HepG2 (cell line): ENCODE data around the gene AFDN. TPM values are rescaled to one million over a fixed set of nuclear protein-coding genes. Genes with fewer than 3 reads are reported as not detected.

Experiments used
- ATAC-seq: fragments of 200-7000 bp; cut with Tn5 transposase; 3 replicates; pipeline ENCODE4 v1.9.1; 2020; ENCODE audit warnings: mild to moderate bottlenecking, moderate library complexity
- BruUV-seq: library from RNA; stranded (reverse); fragments of 400-500 nt; replicated peaks from 2 replicates; lab custom pipeline; 2021; lab: Mats Ljungman, UMichigan
- CTCF ChIA-PET: fragments of 300-600 bp; formaldehyde crosslinking; extraction: SDS; loops from one replicate; lab custom pipeline; 2021; ENCODE audit warnings: low total read pairs, inconsistent platforms, low intra/inter-chr PET ratio; lab: Yijun Ruan, JAX
- POLR2A ChIA-PET: fragments of 350-600 bp; sonication (Branson Sonifier 250); formaldehyde crosslinking; loops from one replicate; lab custom pipeline; 2020; ENCODE audit warnings: antibody characterized with exemption, inconsistent platforms; lab: Yijun Ruan, JAX
- DNase-seq: peaks from one replicate; pipeline ENCODE4 v3.0.0-alpha.2; 2015; ENCODE audit warnings: low spot score
- FAIRE-seq: peaks from 3 replicates; lab custom pipeline; 2011; peaks lifted over from hg19 to GRCh38; lab: Jason Lieb, UNC
- H2AFZ ChIP-seq: one replicate; pipeline ENCODE4 v1.6.1; 2011; ENCODE audit warnings: low read length, inconsistent platforms
- H3K27ac ChIP-seq: fragments of 300-600 bp; 3 replicates; pipeline ENCODE4 v1.8.0; 2011; ENCODE audit warnings: mixed run types, mild to moderate bottlenecking, mixed read lengths, low read length, inconsistent platforms; ENCODE audit not compliant: insufficient read depth; ENCODE audit errors: extremely low read length
- H3K27me3 ChIP-seq, 2 experiments: fragments of 200-600 bp in 1 of 2; 2 replicates in 1 of 2; 3 replicates in 1 of 2; pipeline versions ENCODE4 v1.6.0 to v1.8.0; 2011; ENCODE audit warnings: low read length in 2 of 2, mild to moderate bottlenecking in 2 of 2, moderate library complexity in 2 of 2, inconsistent platforms in 1 of 2; ENCODE audit not compliant: insufficient read depth in 2 of 2, control insufficient read depth in 1 of 2
- H3K36me3 ChIP-seq, 2 experiments: fragments of 200-600 bp in 1 of 2; replicated peaks in 1 of 2; 2 replicates in 1 of 2; 3 replicates in 1 of 2; pipeline versions ENCODE4 v1.5.1 to v1.8.0; 2011; ENCODE audit warnings: low read length in 2 of 2, inconsistent platforms in 1 of 2; ENCODE audit not compliant: insufficient read depth in 2 of 2, control insufficient read depth in 1 of 2
- H3K4me1 ChIP-seq: 2 replicates; pipeline ENCODE4 v1.5.1; 2012; ENCODE audit warnings: low read length, inconsistent platforms; ENCODE audit not compliant: insufficient read depth
- H3K4me2 ChIP-seq: 2 replicates; pipeline ENCODE4 v1.6.0; 2011; ENCODE audit warnings: low read depth, low read length, inconsistent platforms
- H3K4me3 ChIP-seq, 3 experiments: fragments of 200-600 bp in 1 of 3; sonication (generic), shearing (Covaris generic) in 1 of 3; replicated peaks in 1 of 3; 2 replicates each; pipeline ENCODE4 v1.5.1; 2011 to 2016; ENCODE audit warnings: low read length in 3 of 3, inconsistent platforms in 2 of 3, low read depth in 2 of 3, mild to moderate bottlenecking in 2 of 3, control low read depth in 1 of 3, mixed read lengths in 1 of 3; ENCODE audit not compliant: insufficient read depth in 1 of 3
- H3K79me2 ChIP-seq: one replicate; pipeline ENCODE4 v1.6.1; 2011; ENCODE audit warnings: low read length, inconsistent platforms; ENCODE audit not compliant: insufficient read depth
- H3K9ac ChIP-seq: 2 replicates; pipeline ENCODE4 v1.6.0; 2011; ENCODE audit warnings: mild to moderate bottlenecking, low read depth, low read length, inconsistent platforms; ENCODE audit not compliant: insufficient read depth
- H3K9me3 ChIP-seq: 2 replicates; pipeline ENCODE4 v1.5.1; 2012; ENCODE audit warnings: mild to moderate bottlenecking, low read length
- H4K20me1 ChIP-seq: 2 replicates; pipeline ENCODE4 v1.6.0; 2011; ENCODE audit warnings: inconsistent platforms, mild to moderate bottlenecking, low read length, moderate library complexity; ENCODE audit not compliant: insufficient read depth
- ARHGAP35 ChIP-seq: sonication (generic); formaldehyde crosslinking; IDR thresholded peaks from 2 replicates; pipeline ENCODE4 v1.9.0; 2022; ENCODE audit warnings: mild to moderate bottlenecking, inconsistent platforms, moderate library complexity, missing genetic modification reagents, borderline replicate concordance
- ERF ChIP-seq: IDR thresholded peaks from 2 replicates; pipeline ENCODE4 v1.6.1; 2018; ENCODE audit warnings: missing biosample characterization, missing genetic modification reagents
- HDAC1 ChIP-seq: sonication (generic); formaldehyde crosslinking; IDR thresholded peaks from 2 replicates; pipeline ENCODE4 v1.5.1; 2020; ENCODE audit warnings: mild to moderate bottlenecking, missing genetic modification reagents
- IRF2 ChIP-seq: IDR thresholded peaks from 2 replicates; pipeline ENCODE4 v1.6.1; 2018; ENCODE audit warnings: missing genetic modification reagents, missing compliant biosample characterization
- KDM3A ChIP-seq: IDR thresholded peaks from 2 replicates; pipeline ENCODE4 v1.6.1; 2018; ENCODE audit warnings: low read depth, missing compliant biosample characterization
- LRRFIP1 ChIP-seq: sonication (generic); formaldehyde crosslinking; conservative IDR thresholded peaks from 2 replicates; pipeline ENCODE4 v1.4.0; 2020; ENCODE audit warnings: missing genetic modification reagents
- NFIB ChIP-seq: sonication (generic); formaldehyde crosslinking; IDR thresholded peaks from 2 replicates; pipeline ENCODE4 v1.9.0; 2021; ENCODE audit warnings: missing genetic modification reagents, mild to moderate bottlenecking, borderline replicate concordance
- NFIC ChIP-seq: IDR thresholded peaks from 2 replicates; pipeline ENCODE4 v1.6.1; 2012; ENCODE audit warnings: mild to moderate bottlenecking, low read length, inconsistent platforms
- RFX5 ChIP-seq: IDR thresholded peaks from 2 replicates; pipeline ENCODE4 v1.6.1; 2011; ENCODE audit warnings: low read depth, low read length, improper control_type of control experiment
- ZHX1 ChIP-seq: sonication (generic); formaldehyde crosslinking; IDR thresholded peaks from 2 replicates; pipeline ENCODE4 v1.8.1; 2022; ENCODE audit warnings: low read depth, mild to moderate bottlenecking, missing genetic modification reagents
- ZNF576 ChIP-seq: sonication (generic); formaldehyde crosslinking; IDR thresholded peaks from 2 replicates; pipeline ENCODE4 v1.4.0; 2020; ENCODE audit warnings: mild to moderate bottlenecking, missing genetic modification reagents
- ZNF879 ChIP-seq: sonication (generic); formaldehyde crosslinking; IDR thresholded peaks from 2 replicates; pipeline ENCODE4 v1.8.1; 2023; ENCODE audit warnings: missing genetic modification reagents
- in situ Hi-C: cut with HindIII; loops from 2 replicates; pipeline ENCODE4 v1.10.0; 2017; ENCODE audit warnings: low pct_unique_long_range_greater_than_20kb; ENCODE audit not compliant: extremely low pct_ligation_motif_present
- intact Hi-C: fragments of 100-400 bp; cut with micrococcal nuclease; formaldehyde crosslinking; loops from one replicate; pipeline ENCODE4 v1.10.0; 2022; ENCODE audit not compliant: unreplicated experiment
- polyA plus RNA-seq, 8 experiments: library from polyadenylated mRNA; depleted of rRNA in 3 of 8; stranded (reverse) in 7 of 8; unstranded in 1 of 8; fragments of >200 nt; fragmentation: Illumina TruSeq in 4 of 8; extraction: Trizol in 4 of 8; gene quantifications; 2 replicates each; pipeline versions ENCODE4 v1.2.1 to v1.2.3, GENCODE V29; 2011 to 2016; ENCODE audit warnings: low read depth in 4 of 8, missing spikeins in 1 of 8, mixed read lengths in 1 of 8; ENCODE audit not compliant: insufficient read depth in 1 of 8
- total RNA-seq, 5 experiments: library from RNA; depleted of rRNA; stranded (reverse); fragments of >200 nt; fragmentation: Illumina TruSeq; extraction: Trizol; gene quantifications; 2 replicates each; pipeline ENCODE4 v1.2.3, GENCODE V29; 2016; ENCODE audit warnings: low read depth in 1 of 5

Gene AFDN
- total and polyA plus RNA-seq, 2 of the 13 experiments (the other 11 are each of a cell fraction or from before 2014, with no cell fraction given): 136 to 151 TPM

GRCh38 chr6:167888098-167888497, 61.4 kb downstream of the AFDN start:
- no peak overlapping the region for H3K4me2 ChIP-seq

More at GRCh38 chr6:167888098-167888497, 61.4 kb downstream of the AFDN start:
- intact Hi-C loops: no loop called here
- no peak overlapping the region for H2AFZ ChIP-seq
- ChIA-PET CTCF (no interaction called here), POLR2A (no interaction called here)
- DNase-seq (no peak), FAIRE-seq (no peak), ATAC-seq (no peak)
- no peak overlapping the region for H3K4me3 ChIP-seq
- no peaks in the 10 kb centered on the region for H3K27me3 ChIP-seq
- TF ChIP-seq LRRFIP1 (CRISPR knock-in tag) (no peak), NFIB (CRISPR knock-in tag) (no peak), HDAC1 (CRISPR knock-in tag) (no peak), ZNF879 (CRISPR knock-in tag) (no peak), ARHGAP35 (CRISPR knock-in tag) (no peak), ZHX1 (CRISPR knock-in tag) (no peak), NFIC (no peak), ZNF576 (CRISPR knock-in tag) (no peak), KDM3A (CRISPR knock-in tag) (no peak), RFX5 (no peak), ERF (CRISPR knock-in tag) (no peak), IRF2 (no peak)
- BruUV-seq: no TSS peak
- H4K20me1 ChIP-seq: no peaks in the 10 kb centered on the region
- in situ Hi-C loops: no loop called here
- no peaks in the 10 kb centered on the region for H3K79me2 ChIP-seq
- no peaks in the 10 kb centered on the region for H3K9me3 ChIP-seq
- no peak overlapping the region for H3K9ac ChIP-seq
- peaks cover 24 to 74% of the 10 kb centered on the region in 2 experiments for H3K36me3 ChIP-seq
- H3K27ac ChIP-seq: no peak overlapping the region
- no peaks in the 10 kb centered on the region for H3K4me1 ChIP-seq
